OCI-LY3 (cell line): ENCODE results near the gene ATP2A3.

Experiments used
- H2AFZ ChIP-seq: fragments of 200-600, 300-600 bp; shearing (Covaris generic); 2 replicates; pipeline ENCODE4 v1.6.0; 2014; ENCODE audit warnings: antibody characterized with exemption, low read depth, low read length
- H3K27ac ChIP-seq: fragments of 200-600, 300-600 bp; sonication (generic); 2 replicates; pipeline ENCODE4 v1.5.1; 2014; ENCODE audit warnings: mild to moderate bottlenecking, low read length, moderate library complexity, mixed read lengths
- H3K27me3 ChIP-seq: fragments of 200-600, 300-600 bp; sonication (generic); 2 replicates; pipeline ENCODE4 v1.6.1; 2014; ENCODE audit warnings: low read depth, low read length, mixed read lengths
- H3K36me3 ChIP-seq: fragments of 200-600, 300-600 bp; sonication (generic); replicated peaks from 2 replicates; pipeline ENCODE3; 2014; ENCODE audit warnings: low read depth, low read length, mixed read lengths
- H3K4me1 ChIP-seq: fragments of 300-600, 200-600 bp; sonication (generic); 2 replicates; pipeline ENCODE4 v1.6.1; 2014; ENCODE audit warnings: low read length, mixed read lengths
- H3K4me2 ChIP-seq: fragments of 200-600, 300-600 bp; sonication (generic); 2 replicates; pipeline ENCODE4 v1.6.1; 2014; ENCODE audit warnings: low read length, mixed read lengths
- H3K4me3 ChIP-seq: fragments of 300-600, 200-600 bp; sonication (generic); 2 replicates; pipeline ENCODE4 v1.5.1; 2014; ENCODE audit warnings: antibody characterized with exemption, mild to moderate bottlenecking, low read length, moderate library complexity
- H3K79me2 ChIP-seq: fragments of 300-600, 200-600 bp; shearing (Covaris generic); 2 replicates; pipeline ENCODE4 v1.6.1; 2014; ENCODE audit warnings: mild to moderate bottlenecking, low read length, mixed read lengths
- H3K9ac ChIP-seq: fragments of 300-600, 200-600 bp; shearing (Covaris generic); 2 replicates; pipeline ENCODE4 v1.6.0; 2014; ENCODE audit warnings: mild to moderate bottlenecking, low read length, moderate library complexity
- H3K9me3 ChIP-seq: fragments of 200-600, 300-600 bp; shearing (Covaris generic); 2 replicates; pipeline ENCODE4 v1.6.1; 2014; ENCODE audit warnings: low read length, mixed read lengths; ENCODE audit not compliant: insufficient read depth
- H4K20me1 ChIP-seq: fragments of 200-600, 300-600 bp; sonication (generic); 2 replicates; pipeline ENCODE4 v1.6.1; 2016; ENCODE audit warnings: low read length, mixed read lengths; ENCODE audit not compliant: insufficient read depth
- EZH2phosphoT487 ChIP-seq: fragments of 200-600 bp; shearing (Covaris generic); IDR thresholded peaks from 2 replicates; pipeline ENCODE4 v1.6.1; 2018; ENCODE audit warnings: antibody characterized with exemption, mixed run types, low read depth
- TF ChIP-seq, protein P1 (sequence below): fragments of 200-600, 300-600 bp; sonication (generic); IDR thresholded peaks from 2 replicates; pipeline ENCODE4 v1.5.1; 2014; ENCODE audit warnings: antibody characterized with exemption, low read length, low read depth

ATP2A3 gene

DNA sequence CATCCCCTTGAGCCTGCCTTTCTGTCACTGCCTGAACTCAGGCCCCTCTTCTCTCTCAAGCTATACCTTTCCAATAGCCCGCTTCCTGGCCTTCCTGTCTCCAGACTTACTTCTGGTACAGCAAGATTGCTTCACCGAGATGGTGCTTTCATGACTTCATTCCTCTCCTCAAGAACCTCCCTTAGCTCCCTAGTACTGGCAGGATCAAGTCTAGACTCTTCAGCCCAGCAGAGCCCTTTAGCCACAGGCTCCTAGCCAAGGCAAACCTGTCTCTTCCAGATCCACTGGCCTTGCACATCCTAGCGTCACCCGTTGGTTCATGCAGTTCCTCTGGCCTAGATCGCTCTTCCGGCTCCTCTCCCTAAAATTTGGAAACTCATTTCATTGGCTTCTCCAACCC is 6.4 kb upstream of the ATP2A3 start:
- Histone ChIP-seq H4K20me1 (no peaks in the 10 kb centered on the region), H3K4me3 (no peak overlapping the region), H3K9ac (no peak overlapping the region), H3K9me3 (peaks cover 12% of the 10 kb centered on the region; the same call in 1 of the 2 replicates), H3K4me1 (peaks cover 56% of the 10 kb centered on the region), H2AFZ (no peak overlapping the region), H3K36me3 (peaks cover 5% of the 10 kb centered on the region), H3K79me2 (no peaks in the 10 kb centered on the region), H3K27me3 (no peaks in the 10 kb centered on the region), H3K27ac (no peak overlapping the region), H3K4me2 (no peak overlapping the region)
- no peak for TF ChIP-seq EZH2phosphoT487
- TF ChIP-seq, protein P1, sequence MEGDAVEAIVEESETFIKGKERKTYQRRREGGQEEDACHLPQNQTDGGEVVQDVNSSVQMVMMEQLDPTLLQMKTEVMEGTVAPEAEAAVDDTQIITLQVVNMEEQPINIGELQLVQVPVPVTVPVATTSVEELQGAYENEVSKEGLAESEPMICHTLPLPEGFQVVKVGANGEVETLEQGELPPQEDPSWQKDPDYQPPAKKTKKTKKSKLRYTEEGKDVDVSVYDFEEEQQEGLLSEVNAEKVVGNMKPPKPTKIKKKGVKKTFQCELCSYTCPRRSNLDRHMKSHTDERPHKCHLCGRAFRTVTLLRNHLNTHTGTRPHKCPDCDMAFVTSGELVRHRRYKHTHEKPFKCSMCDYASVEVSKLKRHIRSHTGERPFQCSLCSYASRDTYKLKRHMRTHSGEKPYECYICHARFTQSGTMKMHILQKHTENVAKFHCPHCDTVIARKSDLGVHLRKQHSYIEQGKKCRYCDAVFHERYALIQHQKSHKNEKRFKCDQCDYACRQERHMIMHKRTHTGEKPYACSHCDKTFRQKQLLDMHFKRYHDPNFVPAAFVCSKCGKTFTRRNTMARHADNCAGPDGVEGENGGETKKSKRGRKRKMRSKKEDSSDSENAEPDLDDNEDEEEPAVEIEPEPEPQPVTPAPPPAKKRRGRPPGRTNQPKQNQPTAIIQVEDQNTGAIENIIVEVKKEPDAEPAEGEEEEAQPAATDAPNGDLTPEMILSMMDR, result no peak

DNA sequence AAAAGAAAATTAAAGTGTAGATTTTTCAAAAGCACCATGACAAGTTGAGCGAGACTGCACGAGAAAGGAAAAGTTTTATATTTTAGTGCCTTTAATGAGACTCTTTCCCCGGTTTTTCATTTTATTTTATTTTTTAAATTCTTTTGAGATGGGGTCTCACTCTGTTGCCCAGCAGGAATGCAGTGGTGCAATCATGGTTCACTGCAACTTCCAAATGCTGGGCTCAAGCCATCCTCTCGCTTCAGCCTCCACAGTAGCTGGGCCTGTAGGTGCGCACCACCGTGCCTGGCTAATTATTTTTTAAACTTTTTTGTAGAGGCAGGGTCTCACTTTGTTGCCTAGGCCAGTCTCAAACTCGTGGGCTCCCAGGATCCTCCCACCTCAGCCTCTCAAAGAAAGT is 5.7 kb upstream of the ATP2A3 start:
- peaks cover 11% of the 10 kb centered on the region; the same call in 1 of the 2 replicates for H3K9me3 ChIP-seq
- H3K4me3 ChIP-seq, result no peak overlapping the region
- TF ChIP-seq, protein P1, result no peak
- no peak for TF ChIP-seq EZH2phosphoT487
- H3K4me1 ChIP-seq, result peaks cover 60% of the 10 kb centered on the region
- no peak overlapping the region for H3K9ac ChIP-seq
- H3K79me2 ChIP-seq, result no peaks in the 10 kb centered on the region
- no peaks in the 10 kb centered on the region for H4K20me1 ChIP-seq
- H3K27ac ChIP-seq, result no peak overlapping the region
- H3K4me2 ChIP-seq, result no peak overlapping the region
- H3K27me3 ChIP-seq, result no peaks in the 10 kb centered on the region
- H2AFZ ChIP-seq, result no peak overlapping the region
- H3K36me3 ChIP-seq, result peaks cover 5% of the 10 kb centered on the region

DNA sequence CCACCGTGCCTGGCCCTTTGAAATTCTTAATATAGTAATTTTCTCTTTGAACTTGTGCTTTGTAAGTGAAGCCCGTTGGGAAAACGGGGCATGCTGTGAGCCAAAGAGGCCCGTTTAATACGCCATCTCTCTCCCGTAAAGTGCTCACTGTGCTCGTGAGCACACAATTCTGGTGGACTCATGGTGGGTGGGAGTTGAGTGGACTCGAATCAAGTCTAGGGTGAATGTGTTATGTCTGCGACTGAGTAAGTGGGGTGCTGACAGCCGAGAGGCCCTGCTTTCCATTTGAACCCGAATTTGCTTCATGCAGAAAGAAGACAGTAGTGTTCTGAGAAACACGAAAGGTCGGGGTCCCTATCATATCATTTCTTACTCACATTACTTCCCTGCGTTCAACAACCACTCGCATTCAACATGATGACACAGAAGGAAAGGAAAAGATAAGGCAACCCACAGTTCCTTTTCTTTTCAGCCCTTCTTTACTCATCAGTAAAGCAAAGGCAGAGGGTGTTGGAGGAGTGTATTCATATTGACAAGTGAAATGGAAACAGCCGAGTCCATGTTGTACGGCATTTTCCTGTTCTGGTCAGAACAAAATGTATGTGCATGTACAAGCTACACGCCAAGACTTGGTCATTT is 4.8 kb upstream of the ATP2A3 start:
- Histone ChIP-seq H3K9ac (no peak overlapping the region), H3K4me1 (peaks cover 60% of the 10 kb centered on the region), H3K9me3 (0 out of 2 replicates have a peak, but pooled peaks cover 5% of the 10 kb centered on the region), H3K27me3 (no peaks in the 10 kb centered on the region), H3K4me3 (no peak overlapping the region), H4K20me1 (no peaks in the 10 kb centered on the region), H3K36me3 (peaks cover 5% of the 10 kb centered on the region), H3K79me2 (peaks cover 1% of the 10 kb centered on the region; the same call in 1 of the 2 replicates), H2AFZ (no peak overlapping the region), H3K27ac (peak overlapping the region; percentile 27; the same call in 1 of the 2 replicates), H3K4me2 (peak overlapping the region; percentile 18; the same call in 1 of the 2 replicates)
- TF ChIP-seq, protein P1, result no peak
- no peak for TF ChIP-seq EZH2phosphoT487

DNA sequence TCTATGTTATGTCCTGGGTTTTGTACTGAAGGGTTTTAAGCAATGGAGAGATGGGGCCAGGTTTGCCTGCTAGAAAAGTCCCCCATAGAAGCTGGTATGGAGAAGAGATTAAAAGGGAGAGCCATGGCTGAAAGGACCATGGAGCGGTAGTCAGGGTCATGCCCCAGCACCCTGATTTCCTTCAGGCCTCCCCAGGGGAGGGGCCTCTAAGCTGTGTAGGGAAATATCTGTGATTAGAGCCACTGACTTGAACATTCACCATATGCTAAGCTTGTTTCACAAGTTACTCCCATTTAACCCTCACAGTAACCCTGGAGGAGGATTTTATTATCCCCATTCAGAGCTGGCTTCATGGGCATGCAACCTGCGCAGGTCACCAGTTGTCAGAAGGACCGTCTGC is 3.8 kb upstream of the ATP2A3 start:
- peaks cover 11% of the 10 kb centered on the region for H3K79me2 ChIP-seq
- H3K27me3 ChIP-seq, result no peaks in the 10 kb centered on the region
- H3K9me3 ChIP-seq, result 0 out of 2 replicates have a peak, but pooled peaks cover 5% of the 10 kb centered on the region
- no peak for TF ChIP-seq EZH2phosphoT487
- TF ChIP-seq, protein P1, result no peak
- no peak overlapping the region for H3K4me3 ChIP-seq
- H2AFZ ChIP-seq, result no peak overlapping the region
- peaks cover under 1% of the 10 kb centered on the region; the same call in 1 of the 2 replicates for H4K20me1 ChIP-seq
- H3K36me3 ChIP-seq, result peaks cover 5% of the 10 kb centered on the region
- H3K4me1 ChIP-seq, result peaks cover 61% of the 10 kb centered on the region
- no peak overlapping the region for H3K9ac ChIP-seq
- H3K27ac ChIP-seq, result peak overlapping the region; percentile 56
- H3K4me2 ChIP-seq, result peak overlapping the region; percentile 10; the same call in 1 of the 2 replicates
